HUES48 (cell line): ENCODE results near the gene RAB30.

ENCODE experiments used
- H3K27ac ChIP-seq: one replicate; pipeline ENCODE4 v1.7.0; 2013; ENCODE audit warnings: low read depth, low read length, inconsistent platforms
- H3K27me3 ChIP-seq: 2 replicates; pipeline ENCODE4 v1.6.1; 2013; ENCODE audit warnings: mild to moderate bottlenecking, low read length; ENCODE audit not compliant: control insufficient read depth, insufficient read depth
- H3K36me3 ChIP-seq: 2 replicates; pipeline ENCODE4 v1.6.1; 2013; ENCODE audit warnings: low read length; ENCODE audit not compliant: control insufficient read depth, insufficient read depth
- H3K4me1 ChIP-seq: 2 replicates; pipeline ENCODE4 v1.6.1; 2013; ENCODE audit warnings: mild to moderate bottlenecking, low read length; ENCODE audit not compliant: control insufficient read depth, insufficient read depth
- H3K4me3 ChIP-seq: 2 replicates; pipeline ENCODE4 v1.5.1; 2013; ENCODE audit warnings: mild to moderate bottlenecking, low read depth, low read length
- H3K9ac ChIP-seq: 2 replicates; pipeline ENCODE4 v1.6.1; 2013; ENCODE audit warnings: mild to moderate bottlenecking, low read depth, low read length, moderate library complexity
- H3K9me3 ChIP-seq: 2 replicates; pipeline ENCODE4 v1.6.1; 2013; ENCODE audit warnings: low read length; ENCODE audit not compliant: control insufficient read depth, insufficient read depth

Gene RAB30

GRCh38 chr11:83007477-83007876 lies 64.2 kb downstream of the RAB30 start:
- no peak overlapping the region for H3K9ac ChIP-seq
- H3K4me3 ChIP-seq = no peak overlapping the region
- no peaks in the 10 kb centered on the region for H3K27me3 ChIP-seq
- peaks cover 10% of the 10 kb centered on the region; the same call in 1 of the 2 replicates for H3K4me1 ChIP-seq
- H3K36me3 ChIP-seq = no peaks in the 10 kb centered on the region
- no peaks in the 10 kb centered on the region for H3K9me3 ChIP-seq
- no peak overlapping the region for H3K27ac ChIP-seq

- Histone ChIP-seq H3K9ac (no peak overlapping the region), H3K4me1 (peaks cover 10% of the 10 kb centered on the region; the same call in 1 of the 2 replicates), H3K27ac (no peak overlapping the region), H3K9me3 (no peaks in the 10 kb centered on the region), H3K4me3 (no peak overlapping the region), H3K36me3 (no peaks in the 10 kb centered on the region), H3K27me3 (no peaks in the 10 kb centered on the region)
Observed at GRCh38 chr11:83006877-83007330, 64.8 kb downstream of the RAB30 start.

- H3K27ac ChIP-seq = no peak overlapping the region
- H3K4me1 ChIP-seq = peaks cover 10% of the 10 kb centered on the region; the same call in 1 of the 2 replicates
- no peaks in the 10 kb centered on the region for H3K9me3 ChIP-seq
- H3K9ac ChIP-seq = no peak overlapping the region
- H3K36me3 ChIP-seq = no peaks in the 10 kb centered on the region
- no peaks in the 10 kb centered on the region for H3K27me3 ChIP-seq
- no peak overlapping the region for H3K4me3 ChIP-seq
Observed at GRCh38 chr11:83004746-83005556, 66.7 kb downstream of the RAB30 start.

GRCh38 chr11:83002522-83002921 lies 69.2 kb downstream of the RAB30 start:
- H3K27ac ChIP-seq = no peak overlapping the region
- H3K9me3 ChIP-seq = no peaks in the 10 kb centered on the region
- H3K27me3 ChIP-seq = no peaks in the 10 kb centered on the region
- peaks cover 2% of the 10 kb centered on the region; the same call in 1 of the 2 replicates for H3K4me1 ChIP-seq
- H3K36me3 ChIP-seq = no peaks in the 10 kb centered on the region
- no peak overlapping the region for H3K9ac ChIP-seq
- H3K4me3 ChIP-seq = no peak overlapping the region

- Histone ChIP-seq H3K27me3 (no peaks in the 10 kb centered on the region), H3K9ac (no peak overlapping the region), H3K36me3 (no peaks in the 10 kb centered on the region), H3K4me3 (no peak overlapping the region), H3K4me1 (no peaks in the 10 kb centered on the region; the same call in 1 of the 2 replicates), H3K9me3 (no peaks in the 10 kb centered on the region), H3K27ac (no peak overlapping the region)
Observed at GRCh38 chr11:83002053-83002452, 69.6 kb downstream of the RAB30 start.

GRCh38 chr11:83000381-83000780 lies 71.3 kb downstream of the RAB30 start:
- Histone ChIP-seq H3K9me3 (no peaks in the 10 kb centered on the region), H3K27me3 (no peaks in the 10 kb centered on the region), H3K9ac (no peak overlapping the region), H3K4me3 (no peak overlapping the region), H3K27ac (no peak overlapping the region), H3K4me1 (peaks cover 6% of the 10 kb centered on the region; the same call in 1 of the 2 replicates), H3K36me3 (no peaks in the 10 kb centered on the region)

GRCh38 chr11:82999232-82999631 lies 72.5 kb downstream of the RAB30 start:
- no peaks in the 10 kb centered on the region for H3K27me3 ChIP-seq
- no peak overlapping the region for H3K4me3 ChIP-seq
- H3K4me1 ChIP-seq = peaks cover 6% of the 10 kb centered on the region; the same call in 1 of the 2 replicates
- H3K27ac ChIP-seq = no peak overlapping the region
- H3K9me3 ChIP-seq = no peaks in the 10 kb centered on the region
- no peak overlapping the region for H3K9ac ChIP-seq
- H3K36me3 ChIP-seq = no peaks in the 10 kb centered on the region

- Histone ChIP-seq H3K4me3 (no peak overlapping the region), H3K9ac (no peak overlapping the region), H3K27me3 (no peaks in the 10 kb centered on the region), H3K27ac (no peak overlapping the region), H3K9me3 (no peaks in the 10 kb centered on the region), H3K4me1 (peaks cover 6% of the 10 kb centered on the region; the same call in 1 of the 2 replicates), H3K36me3 (no peaks in the 10 kb centered on the region)
Observed at GRCh38 chr11:82998697-82999096, 73.0 kb downstream of the RAB30 start.

GRCh38 chr11:82996966-82997606 lies 74.6 kb downstream of the RAB30 start:
- no peak overlapping the region for H3K9ac ChIP-seq

GRCh38 chr11:82995754-82996398 lies 75.8 kb downstream of the RAB30 start:
- Histone ChIP-seq H3K9ac (no peak overlapping the region), H3K27ac (no peak overlapping the region), H3K9me3 (no peaks in the 10 kb centered on the region), H3K4me1 (peaks cover 6% of the 10 kb centered on the region; the same call in 1 of the 2 replicates), H3K36me3 (no peaks in the 10 kb centered on the region), H3K4me3 (no peak overlapping the region), H3K27me3 (no peaks in the 10 kb centered on the region)

More at GRCh38 chr11:82996966-82997606, 74.6 kb downstream of the RAB30 start:
- Histone ChIP-seq H3K9me3 (no peaks in the 10 kb centered on the region), H3K36me3 (no peaks in the 10 kb centered on the region), H3K4me3 (no peak overlapping the region), H3K4me1 (peaks cover 6% of the 10 kb centered on the region; the same call in 1 of the 2 replicates), H3K27me3 (no peaks in the 10 kb centered on the region), H3K27ac (no peak overlapping the region)
